A549 (cell line): ENCODE measurements around the gene MARK2.

Source experiments
- CEBPB ChIP-seq, 2 experiments: fragments of >200 bp in 1 of 2; sonication (Bioruptor Twin) in 1 of 2; formaldehyde crosslinking in 1 of 2; IDR thresholded peaks; 2 replicates each; pipeline ENCODE4 v1.6.1; 2012 to 2016
- CHD4 ChIP-seq: fragments of 200-600 bp; sonication (generic); IDR thresholded peaks from 2 replicates; pipeline ENCODE4 v1.6.1; 2016; ENCODE audit warnings: antibody characterized with exemption, mild to moderate bottlenecking, borderline replicate concordance
- ESRRA ChIP-seq: fragments of 150-350 bp; IDR thresholded peaks from 2 replicates; pipeline ENCODE4 v1.6.1; 2014; ENCODE audit warnings: mild to moderate bottlenecking, low read length, borderline replicate concordance
- FOSB ChIP-seq: fragments of 250-450 bp; sonication (Bioruptor Pico); IDR thresholded peaks from 2 replicates; pipeline ENCODE4 v1.5.0; 2020; ENCODE audit warnings: mild to moderate bottlenecking, moderate library complexity
- GATA3 ChIP-seq: IDR thresholded peaks from 2 replicates; pipeline ENCODE4 v1.6.1; 2012; ENCODE audit warnings: borderline replicate concordance
- KDM5A ChIP-seq: fragments of 200-600 bp; sonication (generic); IDR thresholded peaks from 2 replicates; pipeline ENCODE4 v1.6.1; 2016; ENCODE audit warnings: antibody characterized with exemption, mild to moderate bottlenecking
- MAZ ChIP-seq: fragments of 150-350 bp; IDR thresholded peaks from 2 replicates; pipeline ENCODE4 v1.6.1; 2014; ENCODE audit warnings: antibody characterized with exemption, low read depth, low read length, borderline replicate concordance
- ZNF302 ChIP-seq: fragments of 250-450 bp; sonication (Bioruptor Pico); IDR thresholded peaks from 2 replicates; pipeline ENCODE4 v1.9.0; 2021; ENCODE audit warnings: inconsistent platforms, mild to moderate bottlenecking, moderate library complexity
- TF ChIP-seq, protein P1 (sequence below): fragments of >200 bp; sonication (Bioruptor Twin); formaldehyde crosslinking; IDR thresholded peaks from 3 replicates; pipeline ENCODE4 v1.5.1; 2016
- TF ChIP-seq, protein P2 (sequence below): IDR thresholded peaks from 2 replicates; pipeline ENCODE4 v1.6.1; 2012
- TF ChIP-seq, protein P3 (sequence below): IDR thresholded peaks from 2 replicates; pipeline ENCODE4 v1.6.1; 2012

DNA sequence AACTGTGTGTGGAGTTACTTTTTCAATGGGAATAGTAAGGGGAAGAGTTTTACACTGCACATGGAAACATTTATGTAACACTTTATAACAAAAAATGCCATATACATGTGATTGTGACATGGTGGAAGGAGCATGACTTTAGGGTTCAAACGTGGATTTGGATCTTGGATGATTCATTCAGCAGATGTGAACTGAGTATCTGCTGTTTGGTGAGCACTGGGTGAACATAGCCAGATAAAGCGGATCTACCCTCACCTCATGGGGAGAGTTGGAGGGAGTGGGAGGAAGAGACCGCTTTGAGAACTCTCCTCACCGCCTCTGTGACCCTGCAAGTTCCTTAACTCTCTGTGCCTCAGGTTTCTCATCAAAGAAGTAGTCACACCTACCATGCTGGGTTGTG lies 103.0 kb downstream of the MARK2 start:
- TF ChIP-seq, protein P1, sequence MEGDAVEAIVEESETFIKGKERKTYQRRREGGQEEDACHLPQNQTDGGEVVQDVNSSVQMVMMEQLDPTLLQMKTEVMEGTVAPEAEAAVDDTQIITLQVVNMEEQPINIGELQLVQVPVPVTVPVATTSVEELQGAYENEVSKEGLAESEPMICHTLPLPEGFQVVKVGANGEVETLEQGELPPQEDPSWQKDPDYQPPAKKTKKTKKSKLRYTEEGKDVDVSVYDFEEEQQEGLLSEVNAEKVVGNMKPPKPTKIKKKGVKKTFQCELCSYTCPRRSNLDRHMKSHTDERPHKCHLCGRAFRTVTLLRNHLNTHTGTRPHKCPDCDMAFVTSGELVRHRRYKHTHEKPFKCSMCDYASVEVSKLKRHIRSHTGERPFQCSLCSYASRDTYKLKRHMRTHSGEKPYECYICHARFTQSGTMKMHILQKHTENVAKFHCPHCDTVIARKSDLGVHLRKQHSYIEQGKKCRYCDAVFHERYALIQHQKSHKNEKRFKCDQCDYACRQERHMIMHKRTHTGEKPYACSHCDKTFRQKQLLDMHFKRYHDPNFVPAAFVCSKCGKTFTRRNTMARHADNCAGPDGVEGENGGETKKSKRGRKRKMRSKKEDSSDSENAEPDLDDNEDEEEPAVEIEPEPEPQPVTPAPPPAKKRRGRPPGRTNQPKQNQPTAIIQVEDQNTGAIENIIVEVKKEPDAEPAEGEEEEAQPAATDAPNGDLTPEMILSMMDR = no peak
- no peak for TF ChIP-seq MAZ
- no peak for TF ChIP-seq FOSB
- no peak for TF ChIP-seq CEBPB (IDR thresholded peaks at IDR 0.05)
- TF ChIP-seq KDM5A = no peak
- TF ChIP-seq ESRRA = no peak
- TF ChIP-seq, protein P2, sequence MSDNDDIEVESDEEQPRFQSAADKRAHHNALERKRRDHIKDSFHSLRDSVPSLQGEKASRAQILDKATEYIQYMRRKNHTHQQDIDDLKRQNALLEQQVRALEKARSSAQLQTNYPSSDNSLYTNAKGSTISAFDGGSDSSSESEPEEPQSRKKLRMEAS = no peak
- TF ChIP-seq GATA3 = no peak
- TF ChIP-seq, protein P3, sequence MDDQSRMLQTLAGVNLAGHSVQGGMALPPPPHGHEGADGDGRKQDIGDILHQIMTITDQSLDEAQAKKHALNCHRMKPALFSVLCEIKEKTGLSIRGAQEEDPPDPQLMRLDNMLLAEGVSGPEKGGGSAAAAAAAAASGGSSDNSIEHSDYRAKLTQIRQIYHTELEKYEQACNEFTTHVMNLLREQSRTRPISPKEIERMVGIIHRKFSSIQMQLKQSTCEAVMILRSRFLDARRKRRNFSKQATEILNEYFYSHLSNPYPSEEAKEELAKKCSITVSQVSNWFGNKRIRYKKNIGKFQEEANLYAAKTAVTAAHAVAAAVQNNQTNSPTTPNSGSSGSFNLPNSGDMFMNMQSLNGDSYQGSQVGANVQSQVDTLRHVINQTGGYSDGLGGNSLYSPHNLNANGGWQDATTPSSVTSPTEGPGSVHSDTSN = no peak
- no peak for TF ChIP-seq ZNF302 (CRISPR knock-in tag)
- no peak for TF ChIP-seq CHD4
